Nephron (organoid): ENCODE data around the gene SMIM33.
"Not testable (repeated sequence)": the region's sequence is repeated elsewhere in the genome, so short reads cannot be mapped to it uniquely, and the experiment has no call there.

Experiments
- H3K27ac Mint-ChIP-seq, 3 experiments: 2 replicates each; pipeline ENCODE4 v1.8.0; 2020; ENCODE audit warnings: mixed read lengths in 3 of 3, mild to moderate bottlenecking in 2 of 3, moderate library complexity in 1 of 3
- H3K27me3 Mint-ChIP-seq: 2 replicates; pipeline ENCODE4 v1.8.0; 2021; ENCODE audit warnings: low read depth, mild to moderate bottlenecking, moderate library complexity, mixed read lengths
- H3K36me3 Mint-ChIP-seq: 2 replicates; pipeline ENCODE4 v1.8.0; 2020; ENCODE audit warnings: low read depth, mixed read lengths
- H3K4me1 Mint-ChIP-seq: 2 replicates; pipeline ENCODE4 v1.8.0; 2020; ENCODE audit warnings: mixed read lengths
- H3K4me3 Mint-ChIP-seq, 3 experiments: 2 replicates each; pipeline ENCODE4 v1.8.0; 2020; ENCODE audit warnings: mild to moderate bottlenecking in 3 of 3, mixed read lengths in 3 of 3, moderate library complexity in 2 of 3
- H3K9me3 Mint-ChIP-seq: 2 replicates; pipeline ENCODE4 v1.8.0; 2020; ENCODE audit warnings: mixed read lengths
- TF ChIP-seq, protein P1 (sequence below), 3 experiments: fragments of 200-600 bp; sonication (generic); IDR thresholded peaks; one replicate each; pipeline ENCODE4 v1.5.0; 2021; ENCODE audit warnings: antibody characterized with exemption in 3 of 3; ENCODE audit not compliant: unreplicated experiment in 3 of 3

Gene SMIM33

GRCh38 chr5:139495638-139496435, 25.0 kb downstream of the SMIM33 start:
- Mint-ChIP-seq H3K27me3 (peaks cover 3% of the 10 kb centered on the region), H3K27ac (no peak overlapping the region), H3K4me1 (peaks cover 8% of the 10 kb centered on the region), H3K4me3 (no peak overlapping the region), H3K36me3 (no peaks in the 10 kb centered on the region), H3K9me3 (no peaks in the 10 kb centered on the region)
- TF ChIP-seq, protein P1, sequence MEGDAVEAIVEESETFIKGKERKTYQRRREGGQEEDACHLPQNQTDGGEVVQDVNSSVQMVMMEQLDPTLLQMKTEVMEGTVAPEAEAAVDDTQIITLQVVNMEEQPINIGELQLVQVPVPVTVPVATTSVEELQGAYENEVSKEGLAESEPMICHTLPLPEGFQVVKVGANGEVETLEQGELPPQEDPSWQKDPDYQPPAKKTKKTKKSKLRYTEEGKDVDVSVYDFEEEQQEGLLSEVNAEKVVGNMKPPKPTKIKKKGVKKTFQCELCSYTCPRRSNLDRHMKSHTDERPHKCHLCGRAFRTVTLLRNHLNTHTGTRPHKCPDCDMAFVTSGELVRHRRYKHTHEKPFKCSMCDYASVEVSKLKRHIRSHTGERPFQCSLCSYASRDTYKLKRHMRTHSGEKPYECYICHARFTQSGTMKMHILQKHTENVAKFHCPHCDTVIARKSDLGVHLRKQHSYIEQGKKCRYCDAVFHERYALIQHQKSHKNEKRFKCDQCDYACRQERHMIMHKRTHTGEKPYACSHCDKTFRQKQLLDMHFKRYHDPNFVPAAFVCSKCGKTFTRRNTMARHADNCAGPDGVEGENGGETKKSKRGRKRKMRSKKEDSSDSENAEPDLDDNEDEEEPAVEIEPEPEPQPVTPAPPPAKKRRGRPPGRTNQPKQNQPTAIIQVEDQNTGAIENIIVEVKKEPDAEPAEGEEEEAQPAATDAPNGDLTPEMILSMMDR (IDR thresholded peaks at IDR 0.05; ENCODE audit: unreplicated experiment in 3 of 3) = no peak

DNA sequence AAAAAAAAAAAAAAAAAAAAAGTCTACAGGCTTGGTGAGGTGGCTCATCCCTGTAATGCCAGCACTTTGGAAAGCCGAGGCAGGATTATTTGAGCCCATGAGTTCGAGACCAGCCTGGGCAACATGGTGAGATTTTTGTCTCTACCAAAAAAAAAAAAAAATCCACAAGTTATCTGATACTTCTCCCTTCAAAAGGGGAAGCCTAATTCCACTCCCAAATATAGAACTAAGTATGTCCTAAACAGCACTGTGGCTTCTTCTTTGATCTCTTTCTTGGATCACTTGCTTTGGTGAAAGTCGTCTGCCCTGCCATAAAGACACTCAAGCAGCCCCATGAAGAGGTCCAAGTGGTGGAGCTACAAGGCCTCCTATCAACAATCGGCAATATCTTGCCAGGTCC, 30.6 kb downstream of the SMIM33 start:
- Mint-ChIP-seq H3K27me3 (peaks cover 23% of the 10 kb centered on the region), H3K27ac (no peak overlapping the region), H3K4me3 (no peak overlapping the region), H3K9me3 (no peaks in the 10 kb centered on the region), H3K36me3 (no peaks in the 10 kb centered on the region), H3K4me1 (peaks cover 4% of the 10 kb centered on the region)
- TF ChIP-seq, protein P1 (IDR thresholded peaks at IDR 0.05; ENCODE audit: unreplicated experiment in 3 of 3) = no peak

DNA sequence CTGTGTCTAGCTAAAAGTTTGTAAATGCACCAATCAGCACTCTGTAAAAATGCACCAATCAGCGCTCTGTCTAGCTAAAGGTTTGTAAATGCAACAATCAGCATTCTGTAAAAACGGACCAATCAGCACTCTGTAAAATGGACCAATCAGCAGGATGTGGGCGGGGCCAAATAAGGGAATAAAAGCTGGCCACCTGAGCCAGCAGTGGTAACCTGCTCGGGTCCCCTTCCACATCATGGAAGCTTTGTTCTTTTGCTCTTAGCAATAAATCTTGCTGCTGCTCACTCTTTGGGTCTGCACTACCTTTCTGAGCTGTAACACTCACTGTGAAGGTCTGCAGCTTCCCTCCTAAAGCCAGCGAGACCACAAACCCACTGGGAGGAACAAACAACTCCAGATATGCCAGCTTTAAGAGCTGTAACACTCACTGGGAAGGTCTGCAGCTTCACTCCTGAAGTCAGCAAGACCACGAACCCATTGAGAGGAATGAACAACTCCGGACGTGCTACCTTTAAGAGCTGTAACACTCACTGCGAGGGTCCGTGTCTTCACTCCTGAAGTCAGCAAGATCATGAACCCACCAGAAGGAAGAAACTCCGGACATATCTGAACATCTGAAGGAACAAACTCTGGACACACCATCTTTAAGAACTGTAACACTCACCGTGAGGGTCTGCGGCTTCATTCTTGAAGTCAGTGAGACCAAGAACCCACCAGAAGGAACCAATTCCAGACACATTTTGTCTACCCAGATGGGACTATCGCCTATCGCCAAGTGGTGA, 32.4 kb downstream of the SMIM33 start:
- H3K27ac Mint-ChIP-seq, H3K9me3 Mint-ChIP-seq: not testable (repeated sequence)
- peaks cover 23% of the 10 kb centered on the region for H3K27me3 Mint-ChIP-seq

DNA sequence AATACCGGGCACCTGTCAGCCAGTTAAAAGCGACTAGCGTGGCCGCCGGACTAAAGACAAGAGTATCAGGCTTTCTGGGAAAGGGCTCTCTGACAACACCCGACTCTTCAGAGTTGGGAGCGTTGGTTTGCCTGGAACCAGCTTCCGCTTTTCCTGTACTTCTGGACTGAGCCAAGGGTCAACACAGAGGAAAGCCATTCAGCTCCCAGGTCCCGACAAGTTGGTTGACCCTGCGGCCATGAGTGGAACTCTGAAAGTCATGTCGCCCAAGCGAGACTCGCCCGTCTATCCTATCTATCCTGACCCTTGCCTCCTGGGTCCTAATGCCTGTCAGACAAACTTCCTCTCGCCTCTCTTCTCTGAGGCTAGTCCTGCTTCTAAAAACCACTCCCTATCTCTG, 33.1 kb downstream of the SMIM33 start:
- not testable (repeated sequence) for H3K9me3 Mint-ChIP-seq

More for the DNA sequence above, 32.4 kb downstream of the SMIM33 start:
- not testable (repeated sequence) for H3K36me3 Mint-ChIP-seq, H3K4me1 Mint-ChIP-seq
- peak overlapping the region; percentile 72 to 82 (median 76) for H3K4me3 Mint-ChIP-seq

GRCh38 chr5:139504722-139505121, 33.9 kb downstream of the SMIM33 start:
- not testable (repeated sequence) for H3K36me3 Mint-ChIP-seq, H3K4me1 Mint-ChIP-seq, H3K9me3 Mint-ChIP-seq, H3K4me3 Mint-ChIP-seq, H3K27ac Mint-ChIP-seq
- peaks cover 23% of the 10 kb centered on the region for H3K27me3 Mint-ChIP-seq

More for the DNA sequence above, 33.1 kb downstream of the SMIM33 start:
- H3K36me3 Mint-ChIP-seq, H3K27ac Mint-ChIP-seq, H3K4me1 Mint-ChIP-seq: not testable (repeated sequence)
- peak overlapping the region; percentile 72 to 82 (median 76) for H3K4me3 Mint-ChIP-seq
- H3K27me3 Mint-ChIP-seq = peaks cover 23% of the 10 kb centered on the region

- H3K27me3 Mint-ChIP-seq = peaks cover 4% of the 10 kb centered on the region
- H3K4me3 Mint-ChIP-seq = no peak overlapping the region
- peaks cover 13% of the 10 kb centered on the region for H3K4me1 Mint-ChIP-seq
- peak overlapping the region in 1 of 3 experiments; percentile 41 for H3K27ac Mint-ChIP-seq
- TF ChIP-seq, protein P1 (IDR thresholded peaks at IDR 0.05; ENCODE audit: unreplicated experiment in 3 of 3) = no peak
- H3K36me3 Mint-ChIP-seq = no peaks in the 10 kb centered on the region
- H3K9me3 Mint-ChIP-seq = peaks cover 4% of the 10 kb centered on the region
Measured at GRCh38 chr5:139512786-139513390, 42.1 kb downstream of the SMIM33 start.

DNA sequence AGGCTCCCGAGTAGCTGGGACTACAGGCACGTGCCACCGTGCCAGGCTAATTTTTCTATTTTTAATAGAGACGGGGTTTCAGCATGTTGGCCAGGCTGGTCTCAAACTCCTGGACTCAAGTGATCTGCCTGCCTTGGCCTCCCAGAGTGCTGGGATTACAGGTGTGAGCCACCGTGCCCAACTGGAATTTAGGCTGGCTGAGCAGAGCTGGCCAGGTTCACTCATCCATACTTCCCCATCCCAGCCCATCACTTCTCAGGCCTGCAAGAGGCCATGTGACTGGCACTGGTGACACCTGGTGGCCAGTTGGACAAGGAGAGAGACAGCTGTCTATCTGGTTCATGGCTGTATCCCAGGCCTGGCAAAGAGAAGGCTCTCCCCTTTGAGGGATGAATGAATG, 42.6 kb downstream of the SMIM33 start:
- peak overlapping the region in 2 of 3 experiments; percentile 29 to 57 for H3K27ac Mint-ChIP-seq
- H3K4me1 Mint-ChIP-seq = peaks cover 13% of the 10 kb centered on the region
- not testable (repeated sequence) for H3K9me3 Mint-ChIP-seq, H3K27me3 Mint-ChIP-seq, H3K36me3 Mint-ChIP-seq
- H3K4me3 Mint-ChIP-seq = peak overlapping the region in 1 of 3 experiments; percentile 9
- TF ChIP-seq, protein P1 (IDR thresholded peaks at IDR 0.05; ENCODE audit: unreplicated experiment in 3 of 3) = peak; percentile 52 to 64 (median 58)
